Neural cell (in vitro differentiated cells): ENCODE data around the gene ITGAV.

Experiments used
- EP300 ChIP-seq: fragments of 450-650 bp; conservative IDR thresholded peaks from 2 replicates; pipeline ENCODE4 v1.6.1; 2014; ENCODE audit warnings: antibody characterized with exemption, mild to moderate bottlenecking, moderate library complexity; ENCODE audit not compliant: poor library complexity, severe bottlenecking
- EZH2 ChIP-seq: fragments of 200-600, 300-800 bp; shearing (Covaris generic), sonication (generic); IDR thresholded peaks from 2 replicates; pipeline ENCODE4 v1.6.1; 2014; ENCODE audit warnings: antibody characterized with exemption, low read length, borderline replicate concordance, mild to moderate bottlenecking; ENCODE audit not compliant: insufficient read depth, poor library complexity, severe bottlenecking
- MXI1 ChIP-seq: fragments of 450-650 bp; conservative IDR thresholded peaks from 2 replicates; pipeline ENCODE4 v1.6.1; 2014; ENCODE audit warnings: antibody characterized with exemption, mild to moderate bottlenecking; ENCODE audit not compliant: poor library complexity, severe bottlenecking
- SMC3 ChIP-seq: fragments of 450-650 bp; conservative IDR thresholded peaks from 2 replicates; pipeline ENCODE4 v1.6.1; 2014; ENCODE audit warnings: antibody characterized with exemption, mild to moderate bottlenecking, moderate library complexity; ENCODE audit not compliant: poor library complexity

- TF ChIP-seq SMC3 (no peak), MXI1 (no peak), EZH2 (no peak), EP300 (peak; percentile 69)
Observed at GRCh38 chr2:186728631-186729030, 138.8 kb downstream of the ITGAV start.
